Epidermal melanocyte (primary cell): ENCODE data around the gene EID3.
"Not testable (repeated sequence)": the region's sequence is repeated elsewhere in the genome, so short reads cannot be mapped to it uniquely, and the experiment has no call there.

ENCODE experiments used
- DNase-seq: peaks from one replicate; pipeline ENCODE4 v3.0.0; 2011; ENCODE audit warnings: low spot score; ENCODE audit not compliant: insufficient read length

EID3 gene

GRCh38 chr12:104310751-104311633 is 7.5 kb downstream of the EID3 start:
- no peak for DNase-seq

GRCh38 chr12:104312202-104312601 is 8.7 kb downstream of the EID3 start:
- DNase-seq: no peak

GRCh38 chr12:104312654-104313053 is 9.1 kb downstream of the EID3 start:
- no peak for DNase-seq

GRCh38 chr12:104313568-104314241 is 10.2 kb downstream of the EID3 start:
- DNase-seq: no peak

- DNase-seq: no peak
These were observed 10.7 kb downstream of the EID3 start for GRCh38 chr12:104314242-104314614.

GRCh38 chr12:104315326-104316224 is 12.0 kb downstream of the EID3 start:
- no peak for DNase-seq

- no peak for DNase-seq
These were observed 13.4 kb downstream of the EID3 start for GRCh38 chr12:104316936-104317335.

GRCh38 chr12:104317538-104318210 is 14.1 kb downstream of the EID3 start:
- no peak for DNase-seq

- no peak for DNase-seq
These were observed 15.5 kb downstream of the EID3 start for GRCh38 chr12:104319028-104319427.

- DNase-seq: peak; percentile 75
These were observed 16.5 kb downstream of the EID3 start for GRCh38 chr12:104319918-104320626.

GRCh38 chr12:104320627-104321024 is 17.1 kb downstream of the EID3 start:
- no peak for DNase-seq

GRCh38 chr12:104321949-104322348 is 18.4 kb downstream of the EID3 start:
- no peak for DNase-seq

- not testable (repeated sequence) for DNase-seq
These were observed 19.0 kb downstream of the EID3 start for GRCh38 chr12:104322533-104322932.

- no peak for DNase-seq
These were observed 20.4 kb downstream of the EID3 start for GRCh38 chr12:104323899-104324298.

- not testable (repeated sequence) for DNase-seq
These were observed 24.7 kb downstream of the EID3 start for GRCh38 chr12:104328278-104328677.

- no peak for DNase-seq
These were observed 25.3 kb downstream of the EID3 start for GRCh38 chr12:104328790-104329189.

- DNase-seq: no peak
These were observed 26.4 kb downstream of the EID3 start for GRCh38 chr12:104329707-104330532.

GRCh38 chr12:104331376-104331775 is 27.8 kb downstream of the EID3 start:
- no peak for DNase-seq

- DNase-seq: not testable (repeated sequence)
These were observed 28.7 kb downstream of the EID3 start for GRCh38 chr12:104332273-104332672.
